MCF 10A (cell line): ENCODE results near the gene TPX2. TPM values are rescaled to one million over a fixed set of nuclear protein-coding genes. Genes with fewer than 3 reads are reported as not detected.
"Not testable (repeated sequence)": the region's sequence is repeated elsewhere in the genome, so short reads cannot be mapped to it uniquely, and the experiment has no call there.

ENCODE experiments used
- BruUV-seq: library from RNA; stranded (reverse); fragments of 400-500 nt; replicated peaks from 2 replicates; lab custom pipeline; 2021; lab: Mats Ljungman, UMichigan
- CTCF ChIA-PET: fragments of 300-600 bp; sonication (Branson Sonifier 250); formaldehyde crosslinking; extraction: SDS; loops from one replicate; lab custom pipeline; 2021; ENCODE audit warnings: antibody characterized with exemption, inconsistent platforms; lab: Yijun Ruan, JAX
- POLR2A ChIA-PET: fragments of 300-600, 350-650 bp; sonication (Branson Sonifier 250); formaldehyde crosslinking; extraction: SDS; loops from one replicate; lab custom pipeline; 2020; ENCODE audit warnings: antibody characterized with exemption, inconsistent platforms; lab: Yijun Ruan, JAX
- DNase-seq: peaks from one replicate; pipeline ENCODE4 v3.0.0-alpha.2; 2018; ENCODE audit not compliant: unreplicated experiment
- H3K27ac Mint-ChIP-seq: one replicate; pipeline ENCODE4 v1.8.0; 2022; ENCODE audit warnings: mild to moderate bottlenecking, low read depth, mixed read lengths; ENCODE audit not compliant: unreplicated experiment
- H3K27me3 Mint-ChIP-seq: one replicate; pipeline ENCODE4 v1.8.0; 2022; ENCODE audit warnings: mixed read lengths; ENCODE audit not compliant: insufficient read depth, unreplicated experiment
- H3K36me3 Mint-ChIP-seq: one replicate; pipeline ENCODE4 v1.8.0; 2022; ENCODE audit warnings: mild to moderate bottlenecking, moderate library complexity, mixed read lengths; ENCODE audit not compliant: insufficient read depth, unreplicated experiment
- H3K4me1 Mint-ChIP-seq: one replicate; pipeline ENCODE4 v1.8.0; 2022; ENCODE audit warnings: mixed read lengths; ENCODE audit not compliant: insufficient read depth, unreplicated experiment
- H3K4me3 Mint-ChIP-seq: one replicate; pipeline ENCODE4 v1.8.0; 2022; ENCODE audit warnings: mild to moderate bottlenecking, moderate library complexity, mixed read lengths; ENCODE audit not compliant: unreplicated experiment
- H3K9me3 Mint-ChIP-seq: one replicate; pipeline ENCODE4 v1.8.0; 2022; ENCODE audit warnings: mixed read lengths; ENCODE audit not compliant: unreplicated experiment
- CTCF ChIP-seq: fragments of 200-600 bp; IDR thresholded peaks from one replicate; pipeline ENCODE4 v1.8.0; 2022; ENCODE audit warnings: antibody characterized with exemption, mild to moderate bottlenecking; ENCODE audit not compliant: unreplicated experiment
- intact Hi-C: fragments of 100-400 bp; cut with micrococcal nuclease; formaldehyde crosslinking; loops from 2 replicates; pipeline ENCODE4 v1.14.1; 2022
- total RNA-seq: library from RNA; stranded (reverse); gene quantifications from 2 replicates; pipeline ENCODE4 v1.2.3, GENCODE V29; 2022

Gene TPX2
- total RNA-seq, 1 experiment from 2014 or later = 79.6 TPM

GRCh38 chr20:31811198-31811597 is 72.1 kb downstream of the TPX2 start:
- Mint-ChIP-seq H3K27me3 (no peaks in the 10 kb centered on the region), H3K4me3 (no peak overlapping the region), H3K4me1 (no peaks in the 10 kb centered on the region), H3K9me3 (no peaks in the 10 kb centered on the region), H3K36me3 (peaks cover 8% of the 10 kb centered on the region), H3K27ac (no peak overlapping the region)
- no TSS peak for BruUV-seq
- ChIA-PET CTCF (interaction anchor here (1.0 to 2.5 kb wide), 2 partner anchors 12 to 219 kb away, joined by 4 to 17 read pairs; no protein-coding TSS in a partner anchor), POLR2A (no interaction called here)
- DNase-seq = no peak
- intact Hi-C loops = no loop called here
- TF ChIP-seq CTCF = no peak

GRCh38 chr20:31811796-31812728 is 73.0 kb downstream of the TPX2 start:
- H3K36me3 Mint-ChIP-seq = no peaks in the 10 kb centered on the region
- DNase-seq = no peak
- no TSS peak for BruUV-seq
- CTCF ChIA-PET = interaction anchor here (2.5 kb wide), 1 partner anchor 11 kb away, joined by 17 read pairs; no protein-coding TSS in a partner anchor
- H3K4me1 Mint-ChIP-seq = no peaks in the 10 kb centered on the region
- intact Hi-C loops = no loop called here
- TF ChIP-seq CTCF = no peak
- POLR2A ChIA-PET = no interaction called here
- no peaks in the 10 kb centered on the region for H3K27me3 Mint-ChIP-seq
- H3K9me3 Mint-ChIP-seq = no peaks in the 10 kb centered on the region
- no peak overlapping the region for H3K4me3 Mint-ChIP-seq
- no peak overlapping the region for H3K27ac Mint-ChIP-seq

- H3K4me1 Mint-ChIP-seq = no peaks in the 10 kb centered on the region
Observed at GRCh38 chr20:31813611-31814010, 74.5 kb downstream of the TPX2 start.

GRCh38 chr20:31814142-31814541 is 75.1 kb downstream of the TPX2 start:
- H3K4me1 Mint-ChIP-seq, BruUV-seq, H3K27me3 Mint-ChIP-seq, H3K9me3 Mint-ChIP-seq, intact Hi-C loops, H3K36me3 Mint-ChIP-seq, DNase-seq, H3K4me3 Mint-ChIP-seq, H3K27ac Mint-ChIP-seq: not testable (repeated sequence)
- CTCF ChIA-PET = interaction anchor here (0.6 to 7.3 kb wide), 6 partner anchors 9 to 291 kb away, joined by 3 to 45 read pairs (median 6); no protein-coding TSS in a partner anchor
- POLR2A ChIA-PET = interaction anchor here (0.8 kb wide), 1 partner anchor 16 kb away, joined by 4 read pairs; no protein-coding TSS in a partner anchor

More at GRCh38 chr20:31813611-31814010, 74.5 kb downstream of the TPX2 start:
- Mint-ChIP-seq H3K27me3 (no peaks in the 10 kb centered on the region), H3K9me3 (no peaks in the 10 kb centered on the region), H3K27ac (no peak overlapping the region), H3K36me3 (no peaks in the 10 kb centered on the region), H3K4me3 (no peak overlapping the region)
- no TSS peak for BruUV-seq
- DNase-seq = no peak
- CTCF ChIA-PET = interaction anchor here (0.6 to 7.3 kb wide), 6 partner anchors 10 to 292 kb away, joined by 3 to 45 read pairs (median 6); no protein-coding TSS in a partner anchor
- POLR2A ChIA-PET = interaction anchor here (0.8 kb wide), 1 partner anchor 16 kb away, joined by 4 read pairs; no protein-coding TSS in a partner anchor
- TF ChIP-seq CTCF = no peak
- intact Hi-C loops = no loop called here
